HG03159 (cell line): ENCODE results near the gene TFF1.

Experiments used
- ATAC-seq: cut with Tn5 transposase; IDR thresholded peaks from one replicate; pipeline ENCODE4 v1.9.1; 2021; ENCODE audit warnings: mild to moderate bottlenecking, moderate library complexity; ENCODE audit not compliant: unreplicated experiment

TFF1 gene

DNA sequence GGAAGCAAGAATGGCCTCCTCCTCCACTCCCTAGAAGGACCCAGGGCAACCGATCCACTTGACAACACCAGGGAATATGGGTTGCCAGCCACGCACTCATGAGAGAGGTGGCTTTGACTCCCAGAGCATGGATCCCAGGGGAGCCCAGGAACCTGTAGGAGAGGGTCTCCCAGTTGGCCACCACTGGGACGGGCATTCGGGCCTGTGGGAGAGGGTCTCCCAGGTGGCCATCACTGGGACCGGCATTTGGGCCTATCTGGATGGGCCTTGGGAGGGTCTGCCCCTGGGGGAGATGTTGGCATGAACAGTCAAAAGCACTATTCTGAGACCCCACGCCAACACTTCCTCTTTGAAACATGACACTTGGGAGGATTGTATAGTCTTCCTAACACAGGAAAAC, 565 bp downstream of the TFF1 start:
- no peak for ATAC-seq

DNA sequence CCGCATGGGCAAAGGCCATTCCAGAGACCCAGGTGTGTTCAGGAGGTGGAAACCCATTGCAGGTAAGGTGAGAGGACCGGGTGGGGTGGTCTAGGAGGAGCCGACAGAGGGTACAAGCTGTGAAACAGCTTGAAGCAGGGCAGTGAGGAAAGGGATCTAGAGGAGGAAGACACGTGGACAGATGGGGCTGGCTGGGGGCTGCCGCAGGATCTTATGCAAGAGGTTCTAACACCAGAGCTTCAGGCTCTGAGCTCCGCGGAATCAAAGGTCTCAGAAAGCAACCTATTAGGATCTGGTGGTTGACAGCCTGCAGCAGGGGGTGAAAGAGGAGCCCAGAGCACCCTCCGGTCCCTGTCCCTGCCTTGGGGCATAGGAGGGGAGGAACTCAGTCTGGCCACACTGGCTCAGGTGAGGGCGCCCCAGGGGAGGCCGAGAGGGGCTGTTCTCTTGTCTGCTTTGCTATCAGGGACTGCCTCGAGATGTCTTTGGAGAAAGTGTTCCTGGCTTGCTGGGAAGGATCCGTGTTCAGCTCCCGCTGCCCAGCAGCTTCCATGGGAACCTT, 1.9 kb downstream of the TFF1 start:
- ATAC-seq = no peak

DNA sequence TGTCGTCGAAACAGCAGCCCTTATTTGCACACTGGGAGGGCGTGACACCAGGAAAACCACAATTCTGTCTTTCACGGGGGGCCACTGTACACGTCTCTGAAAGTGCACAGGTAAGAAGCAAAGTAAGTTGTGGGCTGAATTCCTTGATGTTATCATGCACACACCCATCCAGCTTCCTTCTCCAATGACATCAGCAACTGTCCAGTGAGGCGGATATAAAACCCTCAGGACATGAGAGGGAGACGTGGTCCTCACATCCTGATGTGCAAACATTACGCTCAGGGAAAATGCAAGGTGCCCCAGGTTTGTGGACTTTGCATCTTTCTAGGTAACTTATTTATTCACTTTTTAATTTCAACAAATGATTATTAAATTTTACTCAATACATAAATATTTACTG, 3.0 kb downstream of the TFF1 start:
- ATAC-seq = no peak

DNA sequence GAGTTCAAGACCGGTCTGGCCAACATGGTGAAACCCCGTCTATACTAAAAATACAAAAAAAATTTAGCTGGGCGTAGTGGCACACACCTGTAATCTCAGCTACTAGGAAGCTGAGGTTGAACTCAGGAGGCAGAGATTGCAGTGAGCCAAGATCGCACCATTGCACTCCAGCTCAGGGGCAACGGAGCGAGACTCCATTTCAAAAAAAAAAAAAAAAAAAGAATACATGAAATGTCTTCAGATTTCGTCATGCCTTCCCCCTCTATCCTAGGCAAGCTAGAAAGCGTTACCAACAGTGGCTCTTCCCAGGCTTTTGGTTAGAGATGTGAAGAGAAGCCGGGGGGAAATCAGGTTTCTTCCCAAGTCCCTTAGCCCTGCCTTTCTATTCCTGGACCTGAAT, 3.6 kb downstream of the TFF1 start:
- no peak for ATAC-seq

DNA sequence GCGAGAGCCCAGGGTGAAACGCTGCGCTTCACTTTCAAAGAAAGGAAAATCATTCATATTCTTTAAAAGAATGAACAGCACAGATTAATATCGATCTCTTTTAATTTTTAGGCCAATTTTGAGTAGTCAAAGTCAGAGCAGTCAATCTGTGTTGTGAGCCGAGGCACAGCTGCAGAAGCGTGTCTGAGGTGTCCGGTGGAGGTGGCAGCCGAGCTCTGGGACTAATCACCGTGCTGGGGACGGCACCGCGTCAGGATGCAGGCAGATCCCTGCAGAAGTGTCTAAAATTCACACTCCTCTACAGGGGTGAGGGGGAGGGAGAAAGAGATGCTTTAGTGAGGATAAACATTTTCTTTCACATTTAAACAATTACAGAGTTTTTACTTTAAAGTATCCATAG, 4.1 kb downstream of the TFF1 start:
- ATAC-seq = no peak

DNA sequence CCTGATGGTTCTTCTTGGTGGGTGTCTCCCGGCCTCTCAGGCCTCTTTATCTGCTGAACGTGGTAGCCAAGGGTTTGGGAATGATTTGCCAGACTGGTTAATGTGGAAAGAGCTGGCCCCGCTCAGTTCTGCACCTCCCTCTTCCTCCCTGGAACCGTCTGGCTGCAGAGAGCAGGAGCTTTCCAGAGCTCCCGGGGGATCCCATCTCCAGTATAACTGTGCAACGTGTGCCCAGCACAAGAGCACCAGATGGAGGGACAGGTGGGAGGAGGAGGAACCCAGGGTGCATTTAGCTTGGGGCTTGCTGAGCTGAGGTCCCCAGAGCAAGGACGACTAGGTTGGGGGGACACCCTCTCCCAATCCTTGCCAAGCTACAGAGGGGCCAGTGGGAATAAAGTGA, 5.0 kb downstream of the TFF1 start:
- ATAC-seq = no peak

DNA sequence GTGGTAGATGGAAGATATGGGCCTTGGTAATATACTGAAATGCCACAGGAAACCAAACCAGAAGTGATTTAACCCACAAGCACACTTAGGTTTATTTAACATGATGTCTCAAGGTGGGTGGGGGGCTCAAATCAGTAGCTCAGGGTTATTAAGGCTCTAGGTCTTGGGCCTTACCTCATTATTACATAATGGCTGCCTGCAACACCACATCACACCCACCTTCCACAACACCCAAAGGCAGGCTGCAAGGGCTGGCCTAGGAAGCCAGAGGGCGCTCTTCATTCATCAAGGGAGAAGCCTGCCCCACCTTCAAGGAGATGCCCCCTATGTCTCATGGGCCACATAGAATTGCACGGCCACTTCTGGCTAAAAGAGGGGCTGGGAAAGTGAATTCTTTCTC, 6.0 kb downstream of the TFF1 start:
- no peak for ATAC-seq

DNA sequence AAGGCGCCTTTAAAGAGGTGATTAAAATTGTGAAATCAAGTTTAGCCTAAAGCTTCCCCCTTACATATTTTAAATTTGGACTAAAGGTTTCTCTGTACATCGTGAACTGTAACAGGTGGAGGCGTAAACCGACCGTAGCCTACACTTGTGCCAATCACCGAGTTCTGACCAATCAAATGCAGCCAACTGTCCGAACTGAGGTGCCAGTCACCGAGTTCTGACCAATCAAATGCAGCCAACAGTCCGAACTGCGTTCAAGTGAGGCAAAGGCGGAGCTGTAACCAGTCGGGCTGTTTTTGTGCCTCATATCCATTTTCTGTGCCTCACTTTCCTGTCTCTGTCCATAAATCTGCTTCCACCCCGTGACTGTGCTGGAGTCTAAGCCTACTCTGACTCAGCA, 7.4 kb downstream of the TFF1 start:
- ATAC-seq = no peak

DNA sequence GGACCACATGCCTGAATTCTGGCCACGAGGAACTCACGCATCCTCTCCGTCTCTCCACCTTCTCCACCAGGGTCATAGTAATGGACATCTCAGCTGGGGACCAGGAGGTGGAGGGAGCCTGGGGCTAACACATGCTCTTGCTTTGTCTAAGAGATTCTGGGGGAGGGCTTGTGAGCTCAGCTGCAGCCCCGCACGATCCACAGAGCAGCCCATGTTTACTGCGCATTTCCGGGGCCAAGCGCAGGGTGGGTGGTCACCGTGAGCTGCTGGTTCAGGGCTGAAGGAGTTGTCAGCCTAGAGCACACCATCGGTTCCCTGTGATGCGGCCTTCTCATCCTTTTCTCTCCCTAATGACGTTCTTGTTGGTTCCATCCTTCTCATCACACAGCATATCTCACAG, 8.1 kb downstream of the TFF1 start:
- no peak for ATAC-seq

DNA sequence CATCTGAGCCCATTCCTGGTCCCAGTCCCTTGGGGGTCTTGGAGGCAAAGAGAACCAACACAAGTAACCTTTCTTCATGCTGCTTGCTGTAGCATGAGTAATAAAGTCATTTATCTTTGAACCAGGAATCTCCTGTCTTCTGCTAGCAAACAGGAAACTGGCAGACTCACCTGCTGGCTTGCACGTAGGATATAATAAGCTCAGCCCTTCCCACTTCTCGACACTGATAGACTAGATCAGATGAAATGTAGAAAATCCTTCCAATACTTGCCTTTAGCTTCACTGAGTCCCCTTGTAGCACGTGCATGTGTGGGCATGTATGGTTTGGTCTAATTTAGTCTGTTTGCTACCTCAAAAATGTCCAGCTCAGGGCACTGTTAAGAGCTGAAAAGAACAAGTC, 9.0 kb downstream of the TFF1 start:
- ATAC-seq = no peak

DNA sequence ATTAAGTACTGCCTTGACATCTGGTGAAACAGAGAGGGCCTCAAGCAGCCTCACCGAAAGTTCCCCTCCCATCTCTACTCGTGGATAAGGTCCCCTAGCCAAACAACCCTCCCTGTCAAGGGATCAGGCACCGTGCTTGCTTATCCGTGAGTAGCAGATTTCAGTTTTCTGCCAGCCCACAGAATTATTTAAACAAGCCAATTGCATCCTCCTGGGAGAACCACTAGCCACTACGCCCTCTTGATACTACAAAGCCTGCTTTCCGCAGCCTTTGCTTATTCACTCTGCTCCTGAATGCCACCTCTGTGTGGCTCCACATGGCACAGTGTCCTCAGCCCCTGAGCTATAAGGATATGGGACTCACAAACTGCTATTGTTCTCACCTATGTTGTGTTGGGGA, 9.7 kb downstream of the TFF1 start:
- ATAC-seq = no peak

DNA sequence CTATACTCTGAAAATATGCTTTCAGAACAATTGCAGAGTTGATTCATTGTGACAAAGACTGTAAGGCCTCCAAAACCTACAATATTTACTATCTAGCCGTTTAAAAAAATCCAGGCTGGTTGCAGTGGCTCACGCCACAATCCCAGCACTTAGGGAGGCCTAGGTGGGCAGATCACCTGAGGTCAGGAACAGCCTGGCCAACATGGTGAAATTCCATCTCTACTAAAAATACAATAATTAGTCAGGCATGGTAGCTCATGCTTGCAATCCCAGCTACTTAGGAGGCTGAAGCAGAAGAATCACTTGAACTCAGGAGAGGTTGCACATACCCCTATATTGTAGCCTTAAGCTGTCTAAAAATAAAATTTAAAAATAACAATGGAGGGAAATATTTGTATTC, 10.3 kb downstream of the TFF1 start:
- ATAC-seq = no peak

DNA sequence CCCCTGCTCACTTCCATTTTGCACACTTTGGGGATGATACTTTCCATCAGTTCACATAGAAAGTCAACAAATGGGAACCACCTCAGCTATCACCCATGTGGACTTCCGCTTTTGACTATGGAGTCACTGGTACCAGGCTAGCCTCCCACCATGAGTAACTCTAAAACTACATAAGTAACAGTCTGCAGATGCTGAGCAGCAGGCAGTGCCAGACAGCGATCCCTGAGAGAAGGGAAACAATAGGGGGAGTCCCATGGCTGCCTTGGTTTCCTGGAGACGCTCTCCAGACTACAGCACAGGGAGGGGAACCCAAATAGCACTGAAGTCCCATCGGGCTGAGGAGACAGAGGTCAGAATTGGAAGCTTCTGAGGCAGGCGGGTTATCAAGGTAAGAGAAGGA, 12.7 kb downstream of the TFF1 start:
- ATAC-seq = no peak

DNA sequence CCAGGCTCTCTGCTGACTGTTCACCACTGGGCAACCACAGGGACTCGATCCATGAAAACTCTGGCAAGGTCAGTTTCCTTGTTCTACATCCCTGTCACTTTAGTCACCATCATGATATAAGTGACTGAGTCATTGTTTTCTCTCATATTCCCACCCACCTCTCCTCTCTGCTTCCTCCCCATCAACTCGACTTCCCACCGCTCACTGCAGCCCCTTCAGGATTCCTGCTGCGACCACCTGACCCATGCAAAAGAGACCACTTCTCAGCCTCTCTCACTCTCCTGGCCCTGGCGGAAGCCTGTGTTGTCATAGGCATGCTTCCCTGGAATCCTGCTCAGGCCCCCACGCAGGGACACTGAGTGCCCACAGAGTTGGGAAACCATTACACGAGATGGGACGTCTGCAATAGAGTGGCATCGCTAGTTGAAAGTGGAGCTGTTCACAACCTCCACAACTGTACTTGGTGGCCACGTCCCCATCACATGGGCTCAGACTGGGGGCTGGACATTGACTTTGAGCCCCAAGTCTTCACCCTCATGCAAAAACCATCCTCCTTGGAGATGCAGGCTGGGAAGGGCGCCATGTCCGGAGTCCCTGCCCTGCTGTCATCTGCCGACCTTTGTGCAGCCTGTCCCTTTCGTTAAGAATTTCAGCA, 13.8 kb downstream of the TFF1 start:
- ATAC-seq = no peak

DNA sequence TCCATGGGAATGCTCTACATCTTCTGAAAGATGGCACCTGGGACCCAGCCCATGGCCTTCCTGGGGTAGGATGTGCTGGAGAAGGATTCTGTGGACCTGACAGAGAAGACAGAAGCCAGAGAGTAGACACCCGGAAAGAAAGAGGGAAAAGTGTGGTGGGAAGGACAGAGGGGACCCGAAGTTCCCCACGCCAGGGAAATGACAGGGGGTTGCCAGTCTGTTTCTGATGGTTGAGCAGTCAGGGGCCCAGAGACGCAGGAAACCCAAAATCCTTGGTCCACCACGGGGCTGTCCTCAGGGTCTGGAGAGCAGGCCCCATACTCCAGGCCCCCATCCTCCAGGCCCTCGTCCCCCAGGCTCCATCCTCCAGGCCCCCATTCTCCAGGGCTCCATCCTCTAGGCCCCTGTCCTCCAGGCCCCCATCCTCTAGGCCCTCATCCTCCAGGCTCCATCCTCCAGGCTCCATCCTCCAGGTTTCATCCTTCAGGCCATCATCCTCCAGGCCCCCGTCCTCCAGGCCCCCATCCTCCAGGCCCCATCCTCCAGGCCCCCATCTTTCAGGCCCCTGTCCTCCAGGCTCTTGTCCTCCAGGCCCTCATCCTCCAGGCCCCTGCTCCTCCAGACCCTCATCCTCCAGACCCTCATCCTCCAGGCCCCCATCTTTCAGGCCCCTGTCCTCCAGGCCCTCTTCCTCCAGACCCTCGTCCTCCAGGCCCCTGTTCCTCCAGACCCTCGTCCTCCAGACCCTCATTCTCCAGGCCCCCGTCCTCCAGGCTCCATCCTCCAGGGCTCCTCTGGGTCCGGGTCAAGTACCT, 14.5 kb downstream of the TFF1 start:
- ATAC-seq = no peak

DNA sequence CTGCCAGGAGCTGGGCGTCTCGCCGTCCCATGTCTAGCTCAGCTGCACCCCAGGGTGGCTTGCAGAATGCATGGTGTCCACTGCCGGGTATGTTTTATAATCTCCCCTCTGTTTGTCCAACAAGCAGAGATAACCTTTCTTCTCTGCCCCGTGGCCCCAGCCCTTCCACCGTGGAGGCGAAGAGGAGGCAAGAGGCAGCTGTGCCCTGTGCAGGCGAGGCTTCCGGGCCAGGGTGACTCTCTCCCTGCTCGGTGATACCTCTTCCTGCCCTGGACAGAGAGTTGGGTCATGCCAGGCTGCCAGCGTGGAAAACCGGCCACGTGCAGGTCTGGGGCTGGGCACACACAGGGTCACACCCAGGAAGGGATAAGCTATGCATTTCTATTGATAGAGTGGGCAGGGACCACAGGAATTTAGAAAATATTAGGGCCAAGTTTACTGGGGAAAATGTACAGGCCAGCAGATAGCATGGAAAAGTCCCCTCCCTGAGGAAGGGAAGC, 15.4 kb downstream of the TFF1 start, which contains the start of gene TFF2:
TFF2 (minus strand) TSS at position 68 of the 500 bp plus-strand sequence; CDS start at position 31, 37 bp downstream.
- no peak for ATAC-seq

DNA sequence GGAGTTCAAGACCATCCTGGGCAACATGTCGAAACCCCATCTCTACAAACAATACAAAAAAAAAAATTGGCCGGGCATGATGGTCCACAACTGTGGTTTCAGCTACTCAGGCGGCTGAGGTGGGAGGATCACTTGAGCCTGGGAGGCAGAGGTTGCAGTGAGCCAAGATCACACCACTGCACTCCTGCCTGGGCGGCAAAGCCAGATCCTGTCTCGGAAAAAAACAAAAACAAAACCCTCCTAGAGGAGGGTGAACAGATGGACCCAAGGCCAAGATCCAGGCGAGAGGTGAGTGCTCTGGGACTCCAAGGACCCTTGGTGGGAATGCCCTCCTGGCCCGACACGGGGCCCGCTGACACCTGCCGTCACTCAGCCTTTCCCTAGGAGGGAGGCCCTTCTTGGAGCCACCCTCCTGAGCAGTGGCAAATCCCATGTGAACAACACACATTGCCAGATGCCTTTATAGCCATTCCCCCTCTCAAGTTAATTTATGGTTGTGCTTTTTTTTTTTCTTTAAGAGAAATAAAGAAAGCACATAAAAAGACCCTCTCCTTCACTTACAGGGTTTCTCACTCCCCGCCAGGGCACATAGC, 15.9 kb downstream of the TFF1 start:
- ATAC-seq = no peak

DNA sequence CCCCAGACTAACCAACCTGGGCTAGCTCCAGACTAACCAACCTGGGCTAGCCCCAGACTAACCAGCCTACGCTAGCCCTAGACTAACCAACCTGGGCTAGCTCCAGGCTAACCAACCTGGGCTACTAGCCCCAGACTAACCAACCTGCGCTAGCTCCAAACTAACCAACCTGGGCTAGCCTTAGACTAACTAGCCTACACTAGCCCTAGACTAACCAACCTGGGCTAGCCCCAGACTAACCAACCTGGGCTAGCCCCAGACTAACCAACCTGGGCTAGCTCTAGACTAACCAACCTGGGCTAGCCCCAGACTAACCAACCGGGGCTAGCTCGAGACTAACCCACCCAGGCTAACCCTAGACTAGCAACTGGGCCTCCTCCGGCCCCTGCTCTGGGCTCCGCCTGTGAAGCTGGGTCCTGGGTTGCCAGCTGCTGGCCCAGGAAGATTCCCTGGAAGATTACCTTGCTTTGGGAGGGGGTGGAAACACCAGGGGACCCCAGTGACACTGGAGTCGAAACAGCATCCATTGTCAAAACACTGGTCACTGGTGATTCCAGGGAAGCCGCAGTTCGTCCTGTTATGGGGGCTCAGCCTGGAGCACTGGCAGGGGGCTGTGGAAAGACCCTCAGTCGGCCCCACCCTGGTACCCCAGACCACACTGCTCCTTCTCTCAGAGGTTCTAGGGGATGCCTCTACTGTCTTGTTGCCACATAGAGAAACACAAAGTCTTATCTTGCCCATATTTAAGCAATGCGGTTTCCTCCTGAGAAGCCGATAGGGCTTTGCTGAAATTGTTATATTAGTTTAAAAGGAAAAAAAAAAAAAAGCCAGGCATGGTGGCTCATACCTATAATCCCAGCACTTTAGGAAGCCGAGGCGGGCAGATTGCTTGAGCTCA, 16.7 kb downstream of the TFF1 start:
- ATAC-seq = no peak

DNA sequence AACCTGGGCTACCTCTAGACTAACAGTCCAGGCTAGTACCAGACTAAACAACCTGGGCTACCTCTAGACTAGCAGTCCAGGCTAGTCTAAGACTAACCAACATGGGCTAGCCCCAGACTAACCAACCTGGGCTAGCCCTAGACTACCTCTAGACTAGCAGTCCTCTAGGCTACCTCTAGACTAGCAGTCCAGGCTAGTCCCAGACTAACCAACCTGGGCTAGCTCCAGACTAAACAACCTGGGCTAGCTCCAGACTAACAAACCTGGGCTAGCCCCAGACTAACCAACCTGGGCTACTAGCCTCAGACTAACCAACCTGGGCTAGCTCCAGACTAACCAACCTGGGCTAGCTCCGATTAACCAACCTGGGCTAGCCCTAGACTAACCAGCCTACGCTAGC, 17.6 kb downstream of the TFF1 start:
- no peak for ATAC-seq

DNA sequence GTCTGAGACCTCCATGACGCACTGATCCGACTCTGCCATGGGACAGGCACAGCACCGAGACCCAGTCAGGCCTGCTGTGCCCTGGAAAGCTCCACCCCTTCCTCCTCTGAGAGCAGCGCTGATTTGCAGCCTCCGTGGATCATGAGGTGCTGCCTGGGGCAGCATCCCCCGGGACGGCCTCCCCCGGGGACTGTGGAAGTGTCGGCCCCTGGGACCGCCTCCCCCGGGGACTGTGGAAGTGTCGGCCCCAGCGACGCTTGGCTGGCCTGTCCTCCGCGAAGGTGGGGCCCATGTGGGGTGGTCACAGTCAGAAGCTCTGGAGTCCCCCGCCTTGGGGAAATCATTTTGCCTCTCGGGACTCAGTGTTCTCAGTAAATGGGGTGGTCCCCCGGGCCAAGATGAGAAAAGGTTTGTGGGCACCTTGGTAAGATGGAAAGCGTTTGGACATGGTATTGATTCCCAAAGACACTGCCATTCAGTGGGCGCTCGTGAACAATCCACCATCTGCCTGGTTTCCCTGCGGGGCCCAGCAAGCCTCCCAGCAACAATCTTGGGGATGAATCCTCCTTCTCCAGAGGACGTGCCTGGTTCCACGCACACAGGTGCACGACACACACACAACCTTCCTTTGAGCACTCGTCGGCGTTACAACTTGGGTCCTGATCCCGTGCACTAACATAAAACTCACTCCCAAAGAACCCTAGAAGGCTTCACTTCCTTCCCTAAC, 18.6 kb downstream of the TFF1 start:
- ATAC-seq = no peak
